NT2/D1 (cell line): ENCODE results near the gene BNC2.

Experiments used
- DNase-seq: peaks from one replicate; pipeline ENCODE4 v3.0.0-alpha.2; 2011; ENCODE audit warnings: low read depth, low spot score
- H3K27me3 ChIP-seq: 2 replicates; pipeline ENCODE4 v1.6.0; 2011; ENCODE audit warnings: mild to moderate bottlenecking; ENCODE audit not compliant: insufficient read length, insufficient read depth
- H3K36me3 ChIP-seq: 2 replicates; pipeline ENCODE4 v1.6.1; 2011; ENCODE audit warnings: mild to moderate bottlenecking, low read length, mixed read lengths; ENCODE audit not compliant: insufficient read depth, insufficient read length
- H3K4me1 ChIP-seq: 2 replicates; pipeline ENCODE4 v1.5.1; 2011; ENCODE audit not compliant: insufficient read depth, insufficient read length
- H3K4me3 ChIP-seq: 2 replicates; pipeline ENCODE4 v1.5.1; 2011; ENCODE audit warnings: low read depth; ENCODE audit not compliant: insufficient read length
- H3K9ac ChIP-seq: 2 replicates; pipeline ENCODE4 v1.6.0; 2011; ENCODE audit warnings: low read depth; ENCODE audit not compliant: insufficient read length
- H3K9me3 ChIP-seq: 2 replicates; pipeline ENCODE4 v1.5.1; 2011; ENCODE audit warnings: mild to moderate bottlenecking, low read length; ENCODE audit not compliant: insufficient read depth
- SUZ12 ChIP-seq: IDR thresholded peaks from 2 replicates; pipeline ENCODE4 v1.6.1; 2011; ENCODE audit not compliant: insufficient read length, insufficient read depth; ENCODE audit errors: extremely low read depth
- YY1 ChIP-seq: IDR thresholded peaks from 2 replicates; pipeline ENCODE4 v1.6.1; 2011; ENCODE audit not compliant: insufficient read length, insufficient read depth
- ZNF274 ChIP-seq: IDR thresholded peaks from 2 replicates; pipeline ENCODE4 v1.6.1; 2011; ENCODE audit warnings: mild to moderate bottlenecking, low read depth, low read length

BNC2 gene

DNA sequence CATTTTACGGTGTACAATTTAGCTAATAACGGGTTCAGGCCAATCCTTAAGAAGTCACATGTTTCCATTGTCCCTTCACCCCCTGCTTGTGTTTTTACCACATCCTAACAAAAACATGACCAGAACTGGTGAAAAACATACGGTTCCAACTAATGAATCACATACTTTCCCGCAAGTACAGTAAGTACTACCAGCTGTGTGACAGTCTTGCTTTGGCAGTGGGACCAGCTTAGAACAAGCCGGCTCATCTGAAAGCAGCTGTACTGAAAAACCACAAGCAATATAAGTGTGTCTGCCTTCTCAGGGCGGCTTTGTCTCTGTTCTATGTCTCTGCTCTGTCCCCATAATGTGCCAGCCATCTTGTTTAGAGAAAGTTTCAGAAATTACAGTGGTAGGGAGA, 242.5 kb downstream of the BNC2 start:
- TF ChIP-seq YY1 (no peak), ZNF274 (no peak), SUZ12 (no peak)
- Histone ChIP-seq H3K4me3 (no peak overlapping the region), H3K27me3 (no peaks in the 10 kb centered on the region), H3K9me3 (no peaks in the 10 kb centered on the region), H3K4me1 (peaks cover 7% of the 10 kb centered on the region), H3K36me3 (no peaks in the 10 kb centered on the region), H3K9ac (no peak overlapping the region)
- no peak for DNase-seq

DNA sequence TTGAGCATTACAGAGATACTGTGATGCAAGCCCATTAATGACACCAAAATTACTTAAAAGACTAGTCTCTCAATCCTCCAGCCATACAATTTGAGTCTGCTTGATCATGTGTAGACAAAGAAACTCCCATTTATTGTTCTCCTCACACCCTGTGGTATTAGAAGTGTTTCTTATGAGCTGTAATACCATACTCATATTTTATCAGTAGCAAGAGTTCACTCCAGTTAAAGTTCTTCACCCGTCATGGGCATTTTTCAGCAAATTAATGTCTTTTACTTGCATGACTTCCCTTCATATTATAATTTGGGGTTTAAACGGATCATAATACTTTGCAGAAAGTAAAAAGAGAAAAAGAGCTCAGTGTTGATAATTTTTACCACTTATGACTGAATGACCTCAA, 242.9 kb downstream of the BNC2 start:
- Histone ChIP-seq H3K9ac (no peak overlapping the region), H3K9me3 (no peaks in the 10 kb centered on the region), H3K27me3 (no peaks in the 10 kb centered on the region), H3K36me3 (no peaks in the 10 kb centered on the region), H3K4me1 (peaks cover 7% of the 10 kb centered on the region), H3K4me3 (no peak overlapping the region)
- DNase-seq = no peak
- TF ChIP-seq YY1 (no peak), SUZ12 (no peak), ZNF274 (no peak)

DNA sequence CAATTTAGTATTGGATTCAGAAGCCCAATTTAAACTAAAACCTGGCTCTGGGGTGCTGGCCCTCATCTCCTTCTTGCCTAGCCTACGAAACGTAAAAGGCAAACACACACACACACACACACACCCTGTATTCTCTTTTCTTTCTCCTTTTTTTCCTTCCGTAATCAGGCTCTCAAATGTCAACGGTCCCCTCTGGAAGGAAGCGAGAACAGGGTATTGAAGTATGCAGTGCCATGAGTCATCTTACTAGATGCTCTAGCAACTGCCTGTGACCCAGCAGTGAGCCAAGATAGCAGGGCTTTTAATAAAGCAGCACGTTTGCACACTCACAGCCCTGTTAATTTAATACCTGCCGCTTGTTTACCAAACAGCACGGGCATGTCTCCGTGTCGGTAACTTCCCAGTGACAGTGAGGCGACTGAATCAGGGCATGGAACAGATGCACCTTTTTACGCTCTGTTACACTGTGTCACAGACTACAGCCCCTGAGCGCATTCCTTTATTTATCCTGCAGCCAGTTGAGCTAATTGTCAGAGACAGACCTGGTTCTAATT, 243.8 kb downstream of the BNC2 start:
- Histone ChIP-seq H3K36me3 (no peaks in the 10 kb centered on the region), H3K27me3 (no peaks in the 10 kb centered on the region), H3K9ac (peak overlapping the region; percentile 23), H3K4me3 (no peak overlapping the region), H3K4me1 (peaks cover 7% of the 10 kb centered on the region), H3K9me3 (no peaks in the 10 kb centered on the region)
- DNase-seq = no peak
- TF ChIP-seq ZNF274 (no peak), YY1 (no peak), SUZ12 (no peak)

DNA sequence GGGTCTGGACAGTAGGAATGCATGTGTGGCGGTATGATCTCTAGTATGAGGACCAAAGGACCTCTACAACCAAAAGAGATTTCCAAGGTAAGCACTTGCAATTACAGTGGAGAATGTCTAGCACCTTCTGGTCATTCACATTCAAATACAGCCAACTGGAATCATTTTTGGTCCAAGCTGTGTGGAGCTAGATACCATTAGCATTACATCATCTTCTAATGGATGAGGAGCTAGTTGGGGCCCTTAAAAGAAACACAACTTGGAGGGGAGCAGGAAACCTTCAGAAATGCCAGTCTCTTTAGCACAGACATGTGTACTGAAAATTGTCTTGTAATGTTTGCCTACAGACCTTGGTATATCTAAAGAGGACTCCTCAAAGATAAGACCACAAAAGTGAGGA, 244.7 kb downstream of the BNC2 start:
- no peaks in the 10 kb centered on the region for H3K9me3 ChIP-seq
- H3K4me1 ChIP-seq = peaks cover 7% of the 10 kb centered on the region
- H3K27me3 ChIP-seq = no peaks in the 10 kb centered on the region
- no peak for TF ChIP-seq YY1
- TF ChIP-seq ZNF274 = no peak
- TF ChIP-seq SUZ12 = no peak
- H3K4me3 ChIP-seq = no peak overlapping the region
- DNase-seq = no peak
- H3K36me3 ChIP-seq = no peaks in the 10 kb centered on the region
- no peak overlapping the region for H3K9ac ChIP-seq

DNA sequence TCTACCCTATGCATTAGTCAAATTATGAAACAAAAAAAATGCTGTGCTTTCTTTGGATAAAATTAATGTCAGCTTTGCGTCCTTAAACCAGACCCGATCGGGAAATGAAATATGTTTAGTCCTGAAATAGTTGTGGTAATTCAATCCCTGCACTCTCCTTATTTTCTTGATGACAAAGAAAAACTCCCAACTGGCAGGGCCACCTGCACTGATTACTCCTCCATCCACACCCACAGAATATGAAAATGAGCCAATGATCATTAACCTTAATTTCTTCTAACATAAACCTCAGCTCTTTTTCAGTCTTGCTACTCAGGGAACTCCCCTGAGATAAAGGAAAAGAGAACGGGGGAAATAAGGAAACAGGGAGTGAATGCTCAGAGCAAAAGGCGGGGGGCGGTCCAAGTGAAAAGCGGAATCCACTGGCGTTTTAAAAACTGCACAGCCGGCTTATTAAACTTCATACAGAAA, 245.3 kb downstream of the BNC2 start:
- Histone ChIP-seq H3K27me3 (no peaks in the 10 kb centered on the region), H3K4me1 (peaks cover 7% of the 10 kb centered on the region), H3K9me3 (no peaks in the 10 kb centered on the region), H3K36me3 (no peaks in the 10 kb centered on the region), H3K9ac (no peak overlapping the region), H3K4me3 (no peak overlapping the region)
- TF ChIP-seq ZNF274 = no peak
- no peak for TF ChIP-seq SUZ12
- no peak for TF ChIP-seq YY1
- DNase-seq = no peak

DNA sequence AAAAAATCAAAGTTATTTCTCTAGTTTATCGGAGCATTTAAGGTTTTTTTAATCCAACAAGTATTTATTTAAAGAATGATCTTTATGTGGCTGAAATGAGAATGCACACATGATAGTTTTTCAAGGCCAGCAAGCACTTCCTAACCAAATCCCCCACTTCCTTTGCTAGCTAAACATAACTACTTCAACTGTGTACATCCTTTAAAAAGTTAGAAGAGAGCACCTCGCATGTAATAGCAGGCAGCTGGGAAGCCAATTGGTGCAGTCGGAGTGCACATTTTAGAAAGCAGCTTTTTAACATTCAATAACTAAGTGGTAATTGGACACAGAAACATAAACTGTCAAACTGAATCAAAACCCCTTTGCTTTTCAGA, 245.7 kb downstream of the BNC2 start:
- no peaks in the 10 kb centered on the region for H3K27me3 ChIP-seq
- TF ChIP-seq SUZ12 (no peak), ZNF274 (no peak), YY1 (no peak)
- H3K9me3 ChIP-seq = no peaks in the 10 kb centered on the region
- H3K4me1 ChIP-seq = peaks cover 7% of the 10 kb centered on the region
- no peaks in the 10 kb centered on the region for H3K36me3 ChIP-seq
- no peak for DNase-seq
- H3K4me3 ChIP-seq = no peak overlapping the region
- H3K9ac ChIP-seq = no peak overlapping the region

DNA sequence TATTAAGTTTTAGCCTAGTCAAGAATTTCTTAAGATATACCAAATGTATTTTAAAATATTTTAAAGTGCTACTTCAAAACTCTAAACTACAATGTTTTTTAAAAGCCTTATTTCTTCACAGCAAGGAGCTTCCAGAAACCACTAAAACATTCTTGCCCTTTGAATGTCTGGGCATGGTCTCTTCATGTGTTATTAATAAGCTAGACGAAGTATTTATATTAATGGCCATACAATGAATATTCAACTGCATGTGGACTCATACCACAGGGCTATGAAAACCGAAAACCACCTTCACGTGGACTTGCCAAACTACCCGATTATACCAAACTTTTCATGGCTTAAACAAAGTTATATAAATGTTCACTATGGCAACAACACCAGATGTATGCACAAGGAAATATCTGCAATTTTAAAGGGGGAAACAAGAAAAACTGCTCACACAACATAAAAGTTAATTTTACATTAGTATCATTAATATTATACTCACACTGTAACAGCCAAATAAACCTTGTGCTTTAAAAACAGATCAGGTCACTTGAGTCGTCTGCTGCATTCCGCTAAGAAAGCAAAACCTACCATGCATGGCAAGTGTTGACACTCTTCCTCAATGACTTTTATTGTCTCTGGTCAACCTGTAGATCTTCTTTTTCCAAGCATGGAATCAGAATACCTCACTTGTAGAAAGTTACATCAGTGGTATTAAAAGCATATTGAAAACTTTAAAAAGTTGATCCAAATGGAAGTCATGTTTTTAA, 246.3 kb downstream of the BNC2 start:
- Histone ChIP-seq H3K27me3 (no peaks in the 10 kb centered on the region), H3K36me3 (no peaks in the 10 kb centered on the region), H3K9ac (no peak overlapping the region), H3K4me3 (no peak overlapping the region), H3K9me3 (no peaks in the 10 kb centered on the region), H3K4me1 (peaks cover 7% of the 10 kb centered on the region)
- no peak for DNase-seq
- TF ChIP-seq YY1 (no peak), SUZ12 (no peak)
